Measurements from ENCODE around the gene SERPINF2. TPM values are rescaled to one million over a fixed set of nuclear protein-coding genes. Genes with fewer than 3 reads are reported as not detected.

SERPINF2 gene
- total RNA-seq, 2 experiments from 2014 or later, result 0.23 to 0.55 TPM

GRCh38 chr17:1711804-1712203 is 30.9 kb upstream of the SERPINF2 start:
- Mint-ChIP-seq H3K36me3 (ENCODE audit: low read depth) (peaks cover 39% of the 10 kb centered on the region), H3K27ac (no peak overlapping the region), H3K4me1 (peaks cover 58% of the 10 kb centered on the region), H3K9me3 (no peaks in the 10 kb centered on the region), H3K27me3 (peaks cover 10% of the 10 kb centered on the region), H3K4me3 (no peak overlapping the region)
- ChIA-PET POLR2A (interaction anchor here (1.7 kb wide), 1 partner anchor 28 kb away, joined by 5 read pairs; no protein-coding TSS in a partner anchor), CTCF (interaction anchor here (0.6 kb wide), 1 partner anchor 14 kb away, joined by 3 read pairs; no protein-coding TSS in a partner anchor)
- DNase-seq, result no peak

GRCh38 chr17:1712271-1712670 is 30.4 kb upstream of the SERPINF2 start:
- ChIA-PET POLR2A (interaction anchor here (1.7 to 5.8 kb wide), 2 partner anchors 13 to 28 kb away, joined by 5 to 56 read pairs; partner anchors contain the start of gene WDR81), CTCF (interaction anchor here (0.6 to 1.8 kb wide), 2 partner anchors 14 to 43 kb away, joined by 3 to 10 read pairs; no protein-coding TSS in a partner anchor)
- Mint-ChIP-seq H3K4me1 (peaks cover 56% of the 10 kb centered on the region), H3K9me3 (no peaks in the 10 kb centered on the region), H3K27me3 (peaks cover 8% of the 10 kb centered on the region), H3K36me3 (ENCODE audit: low read depth) (peaks cover 39% of the 10 kb centered on the region), H3K27ac (no peak overlapping the region), H3K4me3 (no peak overlapping the region)
- no peak for DNase-seq

- peak overlapping the region; percentile 37 for H3K4me3 Mint-ChIP-seq
- ChIA-PET CTCF (interaction anchor here (1.8 kb wide), 1 partner anchor 44 kb away, joined by 10 read pairs; no protein-coding TSS in a partner anchor), POLR2A (interaction anchor here (1.6 to 5.8 kb wide), 3 partner anchors 12 to 158 kb away, joined by 3 to 56 read pairs (median 5); partner anchors contain the start of gene WDR81)
- peaks cover 8% of the 10 kb centered on the region for H3K27me3 Mint-ChIP-seq
- no peaks in the 10 kb centered on the region for H3K9me3 Mint-ChIP-seq
- H3K4me1 Mint-ChIP-seq, result peaks cover 56% of the 10 kb centered on the region
- DNase-seq, result no peak
- peaks cover 39% of the 10 kb centered on the region for H3K36me3 Mint-ChIP-seq (ENCODE audit: low read depth)
- H3K27ac Mint-ChIP-seq, result no peak overlapping the region
Observed at GRCh38 chr17:1713160-1713877, 29.4 kb upstream of the SERPINF2 start.

- peaks cover 39% of the 10 kb centered on the region for H3K36me3 Mint-ChIP-seq (ENCODE audit: low read depth)
- CTCF ChIA-PET, result interaction anchor here (1.8 kb wide), 1 partner anchor 45 kb away, joined by 10 read pairs; no protein-coding TSS in a partner anchor
- H3K9me3 Mint-ChIP-seq, result no peaks in the 10 kb centered on the region
- POLR2A ChIA-PET, result interaction anchor here (1.6 to 5.8 kb wide), 2 partner anchors 11 to 157 kb away, joined by 3 to 56 read pairs; partner anchors contain the start of gene WDR81
- peak overlapping the region; percentile 62 for H3K4me3 Mint-ChIP-seq
- no peak overlapping the region for H3K27ac Mint-ChIP-seq
- peaks cover 6% of the 10 kb centered on the region for H3K27me3 Mint-ChIP-seq
- H3K4me1 Mint-ChIP-seq, result peaks cover 60% of the 10 kb centered on the region
- DNase-seq, result no peak
Observed at GRCh38 chr17:1713878-1714426, 28.7 kb upstream of the SERPINF2 start.

GRCh38 chr17:1714427-1714979 is 28.2 kb upstream of the SERPINF2 start:
- ChIA-PET CTCF (no interaction called here), POLR2A (interaction anchor here (1.6 to 5.8 kb wide), 5 partner anchors 11 to 156 kb away, joined by 3 to 58 read pairs (median 46); partner anchors contain the start of genes PRPF8, RPA1, SMYD4 and WDR81)
- peak overlapping the region; percentile 91 for H3K4me3 Mint-ChIP-seq
- no peaks in the 10 kb centered on the region for H3K9me3 Mint-ChIP-seq
- H3K27ac Mint-ChIP-seq, result no peak overlapping the region
- peaks cover 39% of the 10 kb centered on the region for H3K36me3 Mint-ChIP-seq (ENCODE audit: low read depth)
- peaks cover 61% of the 10 kb centered on the region for H3K4me1 Mint-ChIP-seq
- peaks cover 6% of the 10 kb centered on the region for H3K27me3 Mint-ChIP-seq
- DNase-seq, result peak; percentile 40

- ChIA-PET POLR2A (interaction anchor here (1.0 to 5.8 kb wide), 14 partner anchors 8 to 621 kb away, joined by 3 to 58 read pairs (median 12); partner anchors contain the start of genes PRPF8, RPA1, SCARF1 and SERPINF1), CTCF (interaction anchor here (1.3 to 2.0 kb wide), 4 partner anchors 38 to 350 kb away, joined by 3 to 20 read pairs (median 8); no protein-coding TSS in a partner anchor)
- Mint-ChIP-seq H3K4me1 (peaks cover 65% of the 10 kb centered on the region), H3K27me3 (peaks cover 6% of the 10 kb centered on the region), H3K9me3 (no peaks in the 10 kb centered on the region), H3K4me3 (peak overlapping the region; percentile 91), H3K36me3 (ENCODE audit: low read depth) (peaks cover 39% of the 10 kb centered on the region), H3K27ac (peak overlapping the region; percentile 52)
- DNase-seq, result peak; percentile 74
Observed at GRCh38 chr17:1714980-1715802, 27.5 kb upstream of the SERPINF2 start.

GRCh38 chr17:1715803-1716075 is 26.9 kb upstream of the SERPINF2 start:
- Mint-ChIP-seq H3K4me3 (peak overlapping the region; percentile 91), H3K27ac (peak overlapping the region; percentile 76), H3K27me3 (peaks cover 2% of the 10 kb centered on the region), H3K36me3 (ENCODE audit: low read depth) (peaks cover 36% of the 10 kb centered on the region), H3K4me1 (peaks cover 64% of the 10 kb centered on the region), H3K9me3 (no peaks in the 10 kb centered on the region)
- POLR2A ChIA-PET, result interaction anchor here (1.0 to 5.8 kb wide), 18 partner anchors 9 to 677 kb away, joined by 3 to 58 read pairs (median 10); partner anchors contain the start of genes OVCA2, PRPF8, RPA1 and SCARF1
- CTCF ChIA-PET, result interaction anchor here (1.3 to 2.3 kb wide), 5 partner anchors 37 to 350 kb away, joined by 3 to 20 read pairs (median 12); partner anchors contain the start of gene RILP
- DNase-seq, result no peak

- Mint-ChIP-seq H3K4me1 (peaks cover 62% of the 10 kb centered on the region), H3K36me3 (ENCODE audit: low read depth) (peaks cover 31% of the 10 kb centered on the region), H3K27me3 (no peaks in the 10 kb centered on the region), H3K27ac (peak overlapping the region; percentile 98), H3K9me3 (no peaks in the 10 kb centered on the region), H3K4me3 (peak overlapping the region; percentile 91)
- DNase-seq, result peak; percentile 100
- ChIA-PET CTCF (interaction anchor here (0.7 to 2.3 kb wide), 17 partner anchors 9 to 351 kb away, joined by 3 to 20 read pairs (median 4); partner anchors contain the start of genes RILP, RPA1, RTN4RL1 and SMYD4), POLR2A (interaction anchor here (0.7 to 5.8 kb wide), 58 partner anchors 7 to 1098 kb away, joined by 3 to 58 read pairs (median 5); partner anchors contain the start of genes INPP5K, METTL16, OVCA2 and PITPNA)
Observed at GRCh38 chr17:1716076-1716911, 26.4 kb upstream of the SERPINF2 start.

GRCh38 chr17:1716912-1717695 is 25.6 kb upstream of the SERPINF2 start:
- Mint-ChIP-seq H3K4me1 (peaks cover 60% of the 10 kb centered on the region), H3K27me3 (no peaks in the 10 kb centered on the region), H3K27ac (peak overlapping the region; percentile 98), H3K36me3 (ENCODE audit: low read depth) (peaks cover 23% of the 10 kb centered on the region), H3K4me3 (peak overlapping the region; percentile 91), H3K9me3 (no peaks in the 10 kb centered on the region)
- POLR2A ChIA-PET, result interaction anchor here (0.7 to 5.8 kb wide), 59 partner anchors 8 to 1098 kb away, joined by 3 to 58 read pairs (median 5); partner anchors contain the start of genes INPP5K, METTL16, OVCA2 and PITPNA
- DNase-seq, result peak; percentile 93
- CTCF ChIA-PET, result interaction anchor here (0.7 to 2.3 kb wide), 19 partner anchors 8 to 352 kb away, joined by 3 to 20 read pairs (median 4); partner anchors contain the start of genes RILP, RPA1, RTN4RL1 and SMYD4

GRCh38 chr17:1718362-1719165 is 24.1 kb upstream of the SERPINF2 start:
- ChIA-PET CTCF (interaction anchor here (0.7 to 1.4 kb wide), 3 partner anchors 126 to 174 kb away, joined by 3 to 4 read pairs (median 3); no protein-coding TSS in a partner anchor), POLR2A (interaction anchor here (1.2 to 5.0 kb wide), 7 partner anchors 14 to 522 kb away, joined by 3 to 58 read pairs (median 10); partner anchors contain the start of genes OVCA2, PRPF8, RPA1 and SMYD4)
- H3K4me3 Mint-ChIP-seq, result peak overlapping the region; percentile 91
- no peaks in the 10 kb centered on the region for H3K27me3 Mint-ChIP-seq
- no peaks in the 10 kb centered on the region for H3K9me3 Mint-ChIP-seq
- peaks cover 63% of the 10 kb centered on the region for H3K4me1 Mint-ChIP-seq
- H3K36me3 Mint-ChIP-seq (ENCODE audit: low read depth), result peaks cover 9% of the 10 kb centered on the region
- peak overlapping the region; percentile 98 for H3K27ac Mint-ChIP-seq
- no peak for DNase-seq
